Activated T-helper 1 cell treated with anti-CD3 and anti-CD28 coated beads, Interleukin-12 subunit alpha, Interleukin-12 subunit beta, Interleukin-2, Interleukin-4 antibody, amounts not matched to agents 30 ng/mL and 10 ng/mL and 1 ng/mL, durations not matched to agents 14 hours and 24 hours and 36 hours (primary cell): Measurements from ENCODE around the gene APC2. TPM values are rescaled to one million over a fixed set of nuclear protein-coding genes. Genes with fewer than 3 reads are reported as not detected.
A peak's percentile ranks its signal among the peaks of the same experiment; 100 is the strongest.

ENCODE experiments used
- DNase-seq: peaks from one replicate; pipeline ENCODE4 v3.0.0; 2021; ENCODE audit warnings: low spot score
- H3K27ac Mint-ChIP-seq: one replicate; pipeline ENCODE4 v1.8.0; 2021; ENCODE audit warnings: mild to moderate bottlenecking, mixed read lengths
- H3K27me3 Mint-ChIP-seq: one replicate; pipeline ENCODE4 v1.8.0; 2022; ENCODE audit warnings: mild to moderate bottlenecking, moderate library complexity, mixed read lengths; ENCODE audit not compliant: insufficient read depth
- H3K36me3 Mint-ChIP-seq: one replicate; pipeline ENCODE4 v1.8.0; 2021; ENCODE audit warnings: low read depth, mixed read lengths
- H3K4me1 Mint-ChIP-seq: one replicate; pipeline ENCODE4 v1.8.0; 2021; ENCODE audit warnings: low read depth, mixed read lengths
- H3K4me3 Mint-ChIP-seq: one replicate; pipeline ENCODE4 v1.8.0; 2021; ENCODE audit warnings: mild to moderate bottlenecking, moderate library complexity, mixed read lengths
- H3K9me3 Mint-ChIP-seq: one replicate; pipeline ENCODE4 v1.8.0; 2021; ENCODE audit warnings: mixed read lengths
- intact Hi-C: fragments of 100-400 bp; cut with micrococcal nuclease; formaldehyde crosslinking; loops from one replicate; pipeline ENCODE4 v1.15.1; 2024
- total RNA-seq: library from RNA; stranded (reverse); gene quantifications from 2 replicates; pipeline ENCODE4 v1.2.3, GENCODE V29; 2022

Gene APC2
- total RNA-seq, 1 donor from 2014 or later = 0.16 TPM

DNA sequence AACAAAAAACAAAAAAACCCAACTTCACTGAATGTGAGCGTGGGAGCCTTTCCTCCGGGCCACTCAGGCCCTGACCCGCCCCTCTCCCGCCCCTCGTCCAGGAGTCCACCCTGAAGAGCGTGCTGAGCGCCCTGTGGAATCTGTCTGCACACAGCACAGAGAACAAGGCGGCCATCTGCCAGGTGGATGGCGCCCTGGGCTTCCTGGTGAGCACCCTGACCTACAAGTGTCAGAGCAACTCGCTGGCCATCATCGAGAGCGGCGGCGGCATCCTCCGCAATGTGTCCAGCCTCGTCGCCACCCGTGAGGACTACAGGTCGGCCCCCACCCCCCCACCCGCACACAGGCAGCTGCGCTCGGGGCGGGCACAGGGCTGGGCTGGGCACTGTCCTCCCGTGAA lies 11.9 kb downstream of the APC2 start:
- no peak overlapping the region for H3K4me3 Mint-ChIP-seq
- H3K27ac Mint-ChIP-seq = no peak overlapping the region
- no peaks in the 10 kb centered on the region for H3K4me1 Mint-ChIP-seq
- H3K27me3 Mint-ChIP-seq = peaks cover 19% of the 10 kb centered on the region
- H3K36me3 Mint-ChIP-seq = no peaks in the 10 kb centered on the region
- intact Hi-C loops = no loop called here
- no peak for DNase-seq
- H3K9me3 Mint-ChIP-seq = no peaks in the 10 kb centered on the region

DNA sequence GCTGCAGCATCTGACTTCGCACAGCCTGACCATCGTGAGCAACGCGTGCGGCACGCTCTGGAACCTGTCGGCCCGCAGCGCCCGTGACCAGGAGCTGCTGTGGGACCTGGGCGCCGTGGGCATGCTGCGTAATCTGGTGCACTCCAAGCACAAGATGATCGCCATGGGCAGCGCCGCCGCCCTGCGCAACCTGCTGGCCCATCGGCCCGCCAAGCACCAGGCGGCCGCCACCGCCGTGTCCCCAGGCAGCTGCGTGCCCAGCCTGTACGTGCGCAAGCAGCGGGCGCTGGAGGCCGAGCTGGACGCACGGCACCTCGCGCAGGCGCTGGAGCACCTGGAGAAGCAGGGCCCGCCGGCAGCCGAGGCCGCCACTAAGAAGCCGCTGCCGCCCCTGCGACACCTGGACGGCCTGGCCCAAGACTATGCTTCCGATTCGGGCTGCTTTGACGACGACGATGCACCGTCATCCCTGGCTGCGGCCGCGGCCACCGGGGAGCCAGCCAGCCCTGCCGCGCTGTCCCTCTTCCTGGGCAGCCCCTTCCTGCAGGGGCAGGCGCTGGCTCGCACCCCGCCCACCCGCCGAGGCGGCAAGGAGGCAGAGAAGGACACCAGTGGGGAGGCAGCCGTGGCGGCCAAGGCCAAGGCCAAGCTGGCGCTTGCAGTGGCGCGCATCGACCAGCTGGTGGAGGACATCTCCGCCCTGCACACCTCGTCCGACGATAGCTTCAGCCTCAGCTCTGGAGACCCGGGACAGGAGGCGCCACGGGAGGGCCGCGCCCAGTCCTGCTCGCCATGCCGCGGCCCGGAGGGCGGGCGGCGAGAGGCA lies 15.5 kb downstream of the APC2 start:
- intact Hi-C loops = loop anchor here (5.0 kb wide), 1 partner anchor 297 kb away; no protein-coding TSS in a partner anchor
- Mint-ChIP-seq H3K36me3 (no peaks in the 10 kb centered on the region), H3K4me3 (no peak overlapping the region), H3K27ac (no peak overlapping the region), H3K4me1 (no peaks in the 10 kb centered on the region), H3K27me3 (peaks cover 7% of the 10 kb centered on the region), H3K9me3 (no peaks in the 10 kb centered on the region)
- no peak for DNase-seq

DNA sequence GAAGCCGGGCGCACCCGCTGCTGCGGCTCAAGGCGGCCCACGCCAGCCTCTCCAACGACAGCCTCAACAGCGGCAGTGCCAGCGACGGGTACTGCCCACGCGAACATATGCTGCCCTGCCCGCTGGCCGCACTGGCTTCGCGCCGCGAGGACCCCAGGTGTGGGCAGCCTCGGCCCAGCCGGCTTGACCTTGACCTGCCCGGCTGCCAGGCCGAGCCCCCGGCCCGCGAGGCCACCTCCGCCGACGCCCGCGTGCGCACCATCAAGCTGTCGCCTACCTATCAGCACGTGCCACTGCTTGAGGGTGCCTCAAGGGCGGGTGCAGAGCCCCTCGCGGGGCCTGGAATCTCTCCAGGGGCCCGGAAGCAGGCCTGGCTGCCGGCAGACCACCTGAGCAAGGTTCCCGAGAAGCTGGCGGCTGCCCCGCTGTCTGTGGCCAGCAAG lies 16.1 kb downstream of the APC2 start:
- no peaks in the 10 kb centered on the region for H3K4me1 Mint-ChIP-seq
- no peak overlapping the region for H3K27ac Mint-ChIP-seq
- DNase-seq = no peak
- H3K9me3 Mint-ChIP-seq = no peaks in the 10 kb centered on the region
- peaks cover 7% of the 10 kb centered on the region for H3K27me3 Mint-ChIP-seq
- intact Hi-C loops = loop anchor here (5.0 kb wide), 1 partner anchor 296 kb away; no protein-coding TSS in a partner anchor
- no peak overlapping the region for H3K4me3 Mint-ChIP-seq
- H3K36me3 Mint-ChIP-seq = no peaks in the 10 kb centered on the region

DNA sequence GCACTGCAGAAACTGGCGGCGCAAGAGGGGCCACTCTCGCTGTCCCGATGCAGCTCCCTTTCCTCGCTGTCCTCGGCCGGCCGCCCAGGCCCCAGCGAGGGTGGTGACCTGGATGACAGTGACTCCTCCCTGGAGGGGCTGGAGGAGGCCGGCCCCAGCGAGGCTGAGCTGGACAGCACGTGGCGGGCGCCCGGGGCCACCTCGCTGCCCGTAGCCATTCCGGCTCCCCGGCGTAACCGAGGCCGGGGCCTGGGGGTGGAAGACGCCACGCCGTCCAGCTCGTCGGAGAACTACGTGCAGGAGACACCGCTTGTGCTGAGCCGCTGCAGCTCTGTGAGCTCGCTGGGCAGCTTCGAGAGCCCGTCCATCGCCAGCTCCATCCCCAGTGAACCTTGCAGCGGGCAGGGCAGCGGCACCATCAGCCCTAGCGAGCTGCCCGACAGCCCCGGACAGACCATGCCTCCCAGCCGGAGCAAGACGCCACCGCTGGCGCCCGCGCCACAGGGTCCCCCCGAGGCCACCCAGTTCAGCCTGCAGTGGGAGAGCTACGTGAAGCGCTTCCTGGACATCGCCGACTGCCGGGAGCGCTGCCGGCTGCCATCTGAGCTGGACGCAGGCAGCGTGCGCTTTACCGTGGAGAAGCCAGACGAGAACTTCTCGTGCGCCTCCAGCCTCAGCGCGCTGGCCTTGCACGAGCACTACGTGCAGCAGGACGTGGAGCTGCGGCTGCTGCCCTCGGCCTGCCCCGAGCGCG lies 16.7 kb downstream of the APC2 start:
- no peaks in the 10 kb centered on the region for H3K9me3 Mint-ChIP-seq
- no peak for DNase-seq
- peaks cover 7% of the 10 kb centered on the region for H3K27me3 Mint-ChIP-seq
- H3K4me3 Mint-ChIP-seq = no peak overlapping the region
- H3K36me3 Mint-ChIP-seq = no peaks in the 10 kb centered on the region
- H3K27ac Mint-ChIP-seq = no peak overlapping the region
- H3K4me1 Mint-ChIP-seq = no peaks in the 10 kb centered on the region
- intact Hi-C loops = loop anchor here (5.0 kb wide), 1 partner anchor 296 kb away; no protein-coding TSS in a partner anchor

DNA sequence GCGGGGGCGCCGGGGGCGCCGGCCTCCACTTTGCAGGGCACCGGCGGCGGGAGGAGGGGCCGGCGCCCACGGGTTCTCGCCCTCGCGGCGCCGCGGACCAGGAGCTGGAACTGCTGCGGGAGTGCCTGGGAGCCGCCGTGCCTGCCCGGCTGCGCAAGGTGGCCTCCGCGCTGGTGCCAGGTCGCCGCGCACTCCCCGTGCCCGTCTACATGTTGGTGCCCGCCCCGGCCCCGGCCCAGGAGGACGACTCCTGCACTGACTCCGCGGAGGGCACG lies 17.2 kb downstream of the APC2 start:
- Mint-ChIP-seq H3K36me3 (no peaks in the 10 kb centered on the region), H3K4me3 (no peak overlapping the region), H3K27me3 (peaks cover 11% of the 10 kb centered on the region), H3K27ac (no peak overlapping the region), H3K9me3 (no peaks in the 10 kb centered on the region), H3K4me1 (no peaks in the 10 kb centered on the region)
- DNase-seq = no peak
- intact Hi-C loops = loop anchor here (5.0 kb wide), 1 partner anchor 295 kb away; no protein-coding TSS in a partner anchor

DNA sequence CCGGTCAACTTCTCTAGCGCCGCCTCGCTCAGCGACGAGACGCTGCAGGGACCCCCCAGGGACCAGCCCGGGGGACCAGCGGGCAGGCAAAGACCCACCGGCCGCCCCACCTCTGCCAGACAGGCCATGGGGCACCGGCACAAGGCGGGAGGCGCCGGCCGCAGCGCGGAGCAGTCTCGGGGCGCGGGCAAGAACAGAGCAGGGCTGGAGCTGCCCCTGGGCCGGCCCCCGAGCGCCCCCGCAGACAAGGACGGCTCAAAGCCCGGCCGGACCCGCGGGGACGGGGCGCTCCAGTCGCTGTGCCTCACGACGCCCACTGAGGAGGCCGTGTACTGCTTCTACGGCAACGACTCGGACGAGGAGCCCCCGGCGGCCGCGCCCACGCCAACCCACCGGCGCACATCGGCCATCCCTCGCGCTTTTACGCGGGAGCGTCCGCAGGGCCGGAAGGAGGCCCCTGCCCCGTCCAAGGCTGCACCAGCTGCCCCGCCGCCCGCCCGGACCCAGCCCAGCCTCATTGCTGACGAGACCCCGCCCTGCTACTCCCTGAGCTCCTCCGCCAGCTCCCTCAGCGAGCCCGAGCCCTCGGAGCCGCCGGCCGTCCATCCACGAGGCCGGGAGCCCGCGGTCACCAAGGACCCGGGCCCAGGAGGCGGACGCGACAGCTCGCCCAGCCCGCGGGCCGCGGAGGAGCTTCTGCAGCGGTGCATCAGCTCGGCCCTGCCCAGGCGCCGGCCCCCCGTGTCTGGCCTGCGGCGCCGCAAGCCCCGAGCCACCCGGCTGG lies 17.8 kb downstream of the APC2 start:
- Mint-ChIP-seq H3K4me3 (no peak overlapping the region), H3K27me3 (peaks cover 11% of the 10 kb centered on the region), H3K9me3 (no peaks in the 10 kb centered on the region), H3K36me3 (no peaks in the 10 kb centered on the region), H3K27ac (no peak overlapping the region), H3K4me1 (no peaks in the 10 kb centered on the region)
- DNase-seq = no peak
- intact Hi-C loops = loop anchor here (5.0 kb wide), 1 partner anchor 295 kb away; no protein-coding TSS in a partner anchor

DNA sequence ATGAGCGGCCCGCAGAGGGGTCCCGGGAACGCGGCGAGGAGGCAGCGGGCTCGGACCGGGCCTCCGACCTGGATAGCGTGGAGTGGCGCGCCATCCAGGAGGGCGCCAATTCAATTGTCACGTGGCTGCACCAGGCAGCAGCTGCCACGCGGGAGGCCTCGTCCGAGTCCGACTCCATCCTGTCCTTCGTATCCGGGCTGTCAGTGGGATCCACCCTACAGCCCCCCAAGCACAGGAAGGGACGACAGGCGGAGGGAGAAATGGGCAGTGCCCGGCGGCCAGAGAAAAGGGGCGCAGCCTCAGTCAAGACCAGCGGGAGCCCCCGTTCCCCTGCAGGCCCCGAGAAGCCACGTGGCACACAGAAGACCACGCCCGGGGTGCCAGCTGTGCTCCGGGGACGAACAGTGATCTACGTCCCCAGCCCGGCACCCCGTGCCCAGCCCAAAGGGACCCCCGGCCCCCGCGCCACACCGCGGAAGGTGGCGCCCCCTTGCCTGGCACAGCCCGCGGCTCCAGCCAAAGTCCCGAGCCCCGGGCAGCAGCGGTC lies 18.4 kb downstream of the APC2 start:
- H3K36me3 Mint-ChIP-seq = no peaks in the 10 kb centered on the region
- H3K4me1 Mint-ChIP-seq = no peaks in the 10 kb centered on the region
- no peaks in the 10 kb centered on the region for H3K9me3 Mint-ChIP-seq
- intact Hi-C loops = loop anchor here (5.0 kb wide), 1 partner anchor 294 kb away; no protein-coding TSS in a partner anchor
- no peak overlapping the region for H3K27ac Mint-ChIP-seq
- H3K27me3 Mint-ChIP-seq = peaks cover 14% of the 10 kb centered on the region
- peak overlapping the region; percentile 26 for H3K4me3 Mint-ChIP-seq
- no peak for DNase-seq

DNA sequence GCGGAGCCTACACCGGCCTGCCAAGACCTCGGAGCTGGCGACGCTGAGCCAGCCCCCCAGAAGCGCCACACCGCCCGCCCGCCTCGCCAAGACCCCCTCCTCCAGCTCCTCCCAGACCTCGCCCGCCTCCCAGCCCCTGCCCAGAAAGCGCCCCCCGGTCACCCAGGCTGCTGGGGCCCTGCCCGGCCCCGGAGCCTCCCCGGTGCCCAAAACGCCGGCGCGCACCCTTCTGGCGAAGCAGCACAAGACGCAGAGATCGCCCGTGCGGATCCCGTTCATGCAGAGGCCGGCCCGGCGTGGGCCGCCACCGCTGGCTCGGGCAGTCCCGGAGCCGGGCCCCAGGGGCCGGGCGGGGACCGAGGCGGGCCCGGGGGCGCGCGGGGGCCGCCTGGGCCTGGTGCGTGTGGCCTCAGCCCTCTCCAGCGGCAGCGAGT lies 18.9 kb downstream of the APC2 start:
- H3K27me3 Mint-ChIP-seq = peaks cover 14% of the 10 kb centered on the region
- no peaks in the 10 kb centered on the region for H3K36me3 Mint-ChIP-seq
- DNase-seq = no peak
- no peak overlapping the region for H3K27ac Mint-ChIP-seq
- H3K4me1 Mint-ChIP-seq = no peaks in the 10 kb centered on the region
- peak overlapping the region; percentile 26 for H3K4me3 Mint-ChIP-seq
- no peaks in the 10 kb centered on the region for H3K9me3 Mint-ChIP-seq
- intact Hi-C loops = loop anchor here (1.0 to 5.0 kb wide), 2 partner anchors 24 to 293 kb away; no protein-coding TSS in a partner anchor

DNA sequence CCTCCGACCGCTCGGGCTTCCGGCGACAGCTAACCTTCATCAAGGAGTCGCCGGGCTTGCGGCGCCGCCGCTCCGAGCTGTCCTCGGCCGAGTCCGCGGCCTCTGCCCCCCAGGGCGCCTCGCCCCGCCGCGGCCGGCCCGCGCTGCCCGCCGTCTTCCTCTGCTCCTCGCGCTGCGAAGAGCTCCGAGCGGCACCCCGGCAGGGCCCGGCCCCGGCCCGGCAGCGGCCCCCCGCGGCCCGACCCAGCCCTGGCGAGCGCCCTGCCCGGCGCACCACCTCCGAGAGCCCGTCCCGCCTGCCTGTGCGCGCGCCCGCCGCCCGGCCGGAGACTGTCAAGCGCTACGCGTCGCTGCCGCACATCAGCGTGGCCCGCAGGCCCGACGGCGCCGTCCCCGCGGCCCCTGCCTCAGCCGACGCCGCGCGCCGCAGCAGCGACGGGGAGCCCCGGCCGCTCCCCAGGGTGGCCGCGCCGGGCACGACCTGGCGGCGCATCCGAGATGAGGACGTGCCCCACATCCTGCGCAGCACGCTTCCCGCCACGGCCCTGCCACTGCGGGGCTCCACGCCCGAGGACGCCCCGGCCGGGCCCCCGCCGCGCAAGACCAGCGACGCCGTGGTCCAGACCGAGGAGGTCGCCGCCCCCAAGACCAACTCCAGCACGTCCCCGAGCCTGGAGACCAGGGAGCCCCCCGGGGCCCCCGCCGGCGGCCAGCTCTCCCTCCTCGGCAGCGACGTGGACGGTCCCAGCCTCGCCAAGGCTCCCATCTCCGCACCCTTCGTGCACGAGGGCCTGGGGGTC lies 19.5 kb downstream of the APC2 start:
- no peaks in the 10 kb centered on the region for H3K9me3 Mint-ChIP-seq
- intact Hi-C loops = loop anchor here (1.0 to 5.0 kb wide), 4 partner anchors 15 to 293 kb away; partner anchors contain the start of genes PCSK4 and REEP6
- no peaks in the 10 kb centered on the region for H3K4me1 Mint-ChIP-seq
- H3K36me3 Mint-ChIP-seq = no peaks in the 10 kb centered on the region
- no peak for DNase-seq
- no peak overlapping the region for H3K4me3 Mint-ChIP-seq
- H3K27ac Mint-ChIP-seq = no peak overlapping the region
- peaks cover 14% of the 10 kb centered on the region for H3K27me3 Mint-ChIP-seq

DNA sequence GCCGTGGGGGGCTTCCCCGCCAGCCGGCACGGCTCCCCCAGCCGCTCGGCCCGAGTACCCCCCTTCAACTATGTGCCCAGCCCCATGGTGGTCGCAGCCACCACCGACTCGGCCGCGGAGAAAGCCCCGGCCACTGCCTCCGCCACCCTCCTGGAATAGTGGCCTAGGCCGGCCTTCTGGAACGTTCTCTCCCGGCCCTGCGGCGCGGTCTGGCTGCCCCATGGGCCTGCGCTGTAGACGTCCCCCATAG lies 20.1 kb downstream of the APC2 start:
- Mint-ChIP-seq H3K27ac (peak overlapping the region; percentile 65), H3K27me3 (peaks cover 12% of the 10 kb centered on the region), H3K4me3 (peak overlapping the region; percentile 75), H3K36me3 (no peaks in the 10 kb centered on the region), H3K9me3 (no peaks in the 10 kb centered on the region), H3K4me1 (no peaks in the 10 kb centered on the region)
- DNase-seq = no peak
- intact Hi-C loops = loop anchor here (2.0 kb wide), 2 partner anchors 15 to 21 kb away; partner anchors contain the start of genes PCSK4 and REEP6

DNA sequence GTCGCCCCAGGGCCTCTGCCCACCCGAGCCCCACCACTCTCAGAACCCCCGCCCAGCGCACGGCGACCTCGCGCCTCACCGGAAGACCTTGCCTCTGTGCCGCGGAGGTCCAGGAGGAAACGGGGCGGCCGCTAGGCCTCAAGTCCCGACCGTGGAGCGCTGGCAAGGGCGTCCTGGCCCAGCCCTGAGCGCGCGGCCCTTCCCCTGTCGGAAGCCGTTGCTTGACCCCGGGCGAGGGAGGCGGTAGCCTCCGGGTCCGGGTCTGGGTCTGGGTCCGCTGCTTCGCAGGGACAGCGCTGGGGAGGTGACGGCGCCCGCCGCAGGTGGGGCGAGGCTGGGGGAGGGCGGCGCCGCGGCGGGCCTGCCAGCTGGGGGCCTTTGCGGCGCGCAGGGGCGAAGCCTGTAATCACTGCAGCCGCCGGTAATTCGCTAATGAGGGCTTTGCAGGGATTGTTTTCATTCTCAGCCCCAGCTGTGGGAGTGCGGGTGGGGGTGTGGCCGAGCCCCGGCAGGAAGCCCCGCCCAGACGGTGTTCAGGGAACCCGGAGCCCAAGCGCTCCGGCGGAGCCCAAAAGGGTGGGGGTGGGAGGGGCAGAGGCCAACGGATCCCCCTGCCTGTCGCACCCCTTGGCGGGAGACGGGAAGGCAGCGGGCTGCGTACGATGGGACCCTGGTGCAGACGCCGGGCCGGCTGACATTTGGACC lies 20.5 kb downstream of the APC2 start:
- H3K4me1 Mint-ChIP-seq = no peaks in the 10 kb centered on the region
- no peaks in the 10 kb centered on the region for H3K9me3 Mint-ChIP-seq
- H3K27ac Mint-ChIP-seq = no peak overlapping the region
- peak overlapping the region; percentile 75 for H3K4me3 Mint-ChIP-seq
- no peaks in the 10 kb centered on the region for H3K36me3 Mint-ChIP-seq
- peaks cover 12% of the 10 kb centered on the region for H3K27me3 Mint-ChIP-seq
- intact Hi-C loops = loop anchor here (1.0 to 2.0 kb wide), 3 partner anchors 9 to 20 kb away; partner anchors contain the start of genes C19orf25, PCSK4 and REEP6
- DNase-seq = peak; percentile 64
